GM23248 (cell line): ENCODE data around the gene MFAP4. TPM values are rescaled to one million over a fixed set of nuclear protein-coding genes. Genes with fewer than 3 reads are reported as not detected.
A peak's percentile ranks its signal among the peaks of the same experiment; 100 is the strongest.

Source experiments
- DNase-seq: peaks from one replicate; pipeline ENCODE4 v3.0.0-alpha.2; 2015
- H2AFZ ChIP-seq: fragments of 200-600 bp; sonication (generic); 2 replicates; pipeline ENCODE4 v1.6.1; 2016; ENCODE audit warnings: antibody characterized with exemption
- H3F3A ChIP-seq: fragments of 200-600 bp; sonication (generic); 2 replicates; pipeline ENCODE4 v1.6.1; 2016; ENCODE audit warnings: mild to moderate bottlenecking, antibody characterized with exemption, mixed run types; ENCODE audit not compliant: insufficient read depth
- H3K27ac ChIP-seq: fragments of 200-600 bp; sonication (generic); 2 replicates; pipeline ENCODE4 v1.5.1; 2016; ENCODE audit warnings: mild to moderate bottlenecking
- H3K27me3 ChIP-seq: fragments of 200-600 bp; sonication (generic); replicated peaks from 2 replicates; pipeline ENCODE4 v1.6.1; 2016; ENCODE audit warnings: mild to moderate bottlenecking; ENCODE audit not compliant: insufficient read depth
- H3K36me3 ChIP-seq: fragments of 200-600 bp; sonication (generic); 2 replicates; pipeline ENCODE4 v1.6.1; 2016; ENCODE audit warnings: low read depth, mild to moderate bottlenecking
- H3K4me1 ChIP-seq: fragments of 200-600 bp; sonication (generic); 2 replicates; pipeline ENCODE4 v1.6.1; 2016; ENCODE audit warnings: mild to moderate bottlenecking; ENCODE audit not compliant: insufficient read depth
- H3K4me2 ChIP-seq: fragments of 200-600 bp; sonication (generic); one replicate; pipeline ENCODE4 v1.6.1; 2016; ENCODE audit warnings: mild to moderate bottlenecking; ENCODE audit not compliant: unreplicated experiment
- H3K4me3 ChIP-seq: fragments of 200-600 bp; sonication (generic); 2 replicates; pipeline ENCODE4 v1.5.1; 2016; ENCODE audit warnings: mild to moderate bottlenecking
- H3K79me2 ChIP-seq: fragments of 200-600 bp; sonication (generic); 2 replicates; pipeline ENCODE4 v1.6.1; 2016; ENCODE audit warnings: mild to moderate bottlenecking; ENCODE audit not compliant: insufficient read depth
- H3K9ac ChIP-seq: fragments of 200-600 bp; sonication (generic); 2 replicates; pipeline ENCODE4 v1.6.1; 2016; ENCODE audit warnings: mild to moderate bottlenecking
- H3K9me2 ChIP-seq: fragments of 200-600 bp; sonication (generic); 2 replicates; pipeline ENCODE4 v1.6.1; 2016; ENCODE audit warnings: mixed run types, mild to moderate bottlenecking, moderate library complexity; ENCODE audit not compliant: insufficient read depth
- H3K9me3 ChIP-seq: fragments of 200-600 bp; sonication (generic); one replicate; pipeline ENCODE4 v1.6.1; 2017; ENCODE audit warnings: low read depth
- H4K20me1 ChIP-seq: fragments of 200-600 bp; sonication (generic); 2 replicates; pipeline ENCODE4 v1.6.0; 2016; ENCODE audit not compliant: insufficient read depth
- EZH2 ChIP-seq: fragments of 200-600 bp; sonication (generic); IDR thresholded peaks from 2 replicates; pipeline ENCODE4 v1.6.1; 2018; ENCODE audit warnings: antibody characterized with exemption, mild to moderate bottlenecking; ENCODE audit not compliant: insufficient read depth, poor library complexity, severe bottlenecking
- EZH2phosphoT487 ChIP-seq: fragments of 200-600 bp; sonication (generic); IDR thresholded peaks from 2 replicates; pipeline ENCODE4 v1.6.1; 2018; ENCODE audit warnings: antibody characterized with exemption, moderate library complexity, mild to moderate bottlenecking, low read depth; ENCODE audit not compliant: insufficient read depth
- WGBS, 2 experiments: methylation state at CpG; one replicate each; pipeline ENCODE4 v1.1.6; 2015 to 2017; ENCODE audit warnings: low lambda C conversion rate in 2 of 2, low coverage in 1 of 2; ENCODE audit errors: missing lambda C conversion rate in 2 of 2; 5-methylcytosine and 5-hydroxymethylcytosine counted together
- in situ Hi-C: fragments of 300-500 bp; cut with MboI; formaldehyde crosslinking; loops from 2 replicates; pipeline ENCODE4 v1.15.0; 2020
- polyA plus RNA-seq: library from polyadenylated mRNA; unstranded; fragments of >200 nt; fragmentation: Nextera tagmentation; extraction: Ambion mirVana; gene quantifications from 2 replicates; pipeline ENCODE4 v1.2.1, GENCODE V29; 2016
- total RNA-seq: library from RNA; depleted of rRNA; stranded (reverse); fragments of >200 nt; shearing (Covaris generic); gene quantifications from 2 replicates; pipeline ENCODE4 v1.2.3, GENCODE V29; 2014

MFAP4 gene
- total and polyA plus RNA-seq, 2 experiments from 2014 or later: 97.8 to 156 TPM

DNA sequence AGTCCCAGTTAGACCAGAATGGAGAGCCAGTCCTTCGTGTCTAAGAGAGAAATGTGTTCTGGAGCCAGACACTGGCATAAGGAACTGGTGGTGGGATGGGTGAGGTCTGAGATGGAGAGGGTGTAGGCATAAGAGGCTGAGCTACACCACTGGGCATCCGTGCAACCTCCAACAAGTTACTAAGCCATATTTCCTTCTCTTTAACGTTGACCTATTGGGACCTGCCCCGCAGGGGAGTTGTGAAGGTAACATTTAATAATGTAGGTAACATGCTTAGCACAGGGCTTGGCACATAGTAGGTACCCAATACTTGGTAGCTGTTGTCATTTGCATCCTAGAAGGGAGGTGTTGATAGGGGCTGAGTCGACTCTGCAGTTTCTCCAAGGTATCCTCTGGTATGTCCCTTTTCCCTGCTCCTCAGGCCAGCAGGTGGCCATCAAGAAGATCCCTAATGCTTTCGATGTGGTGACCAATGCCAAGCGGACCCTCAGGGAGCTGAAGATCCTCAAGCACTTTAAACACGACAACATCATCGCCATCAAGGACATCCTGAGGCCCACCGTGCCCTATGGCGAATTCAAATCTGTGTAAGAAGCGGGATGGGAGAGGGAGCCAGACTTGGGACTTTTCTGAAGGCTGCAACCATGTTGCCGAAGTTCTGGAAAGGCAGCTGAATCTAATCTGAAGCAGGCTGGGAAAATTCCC is 7.5 kb downstream of the MFAP4 start:
- peaks cover 20% of the 10 kb centered on the region; the same call in 1 of the 2 replicates for H3K36me3 ChIP-seq
- peak overlapping the region; percentile 44; the same call in 1 of the 2 replicates for H3K27ac ChIP-seq
- H3K4me2 ChIP-seq: peak overlapping the region; percentile 86
- H3K27me3 ChIP-seq: no peaks in the 10 kb centered on the region
- 59 to 61% methylated on average over 13 of the region's 13 CpGs for WGBS, 2 experiments
- no peak for TF ChIP-seq EZH2phosphoT487
- H3K79me2 ChIP-seq: peaks cover 58% of the 10 kb centered on the region
- peaks cover 26% of the 10 kb centered on the region for H3F3A ChIP-seq
- 0 out of 2 replicates have a peak overlapping the region, but pooled peaks have one; percentile 59 for H2AFZ ChIP-seq
- H3K9ac ChIP-seq: peak overlapping the region; percentile 81
- peaks cover 23% of the 10 kb centered on the region for H3K4me1 ChIP-seq
- no peaks in the 10 kb centered on the region for H3K9me2 ChIP-seq
- in situ Hi-C loops: no loop called here
- no peaks in the 10 kb centered on the region for H3K9me3 ChIP-seq
- no peaks in the 10 kb centered on the region for H4K20me1 ChIP-seq
- no peak for DNase-seq
- peak overlapping the region; percentile 94 for H3K4me3 ChIP-seq

DNA sequence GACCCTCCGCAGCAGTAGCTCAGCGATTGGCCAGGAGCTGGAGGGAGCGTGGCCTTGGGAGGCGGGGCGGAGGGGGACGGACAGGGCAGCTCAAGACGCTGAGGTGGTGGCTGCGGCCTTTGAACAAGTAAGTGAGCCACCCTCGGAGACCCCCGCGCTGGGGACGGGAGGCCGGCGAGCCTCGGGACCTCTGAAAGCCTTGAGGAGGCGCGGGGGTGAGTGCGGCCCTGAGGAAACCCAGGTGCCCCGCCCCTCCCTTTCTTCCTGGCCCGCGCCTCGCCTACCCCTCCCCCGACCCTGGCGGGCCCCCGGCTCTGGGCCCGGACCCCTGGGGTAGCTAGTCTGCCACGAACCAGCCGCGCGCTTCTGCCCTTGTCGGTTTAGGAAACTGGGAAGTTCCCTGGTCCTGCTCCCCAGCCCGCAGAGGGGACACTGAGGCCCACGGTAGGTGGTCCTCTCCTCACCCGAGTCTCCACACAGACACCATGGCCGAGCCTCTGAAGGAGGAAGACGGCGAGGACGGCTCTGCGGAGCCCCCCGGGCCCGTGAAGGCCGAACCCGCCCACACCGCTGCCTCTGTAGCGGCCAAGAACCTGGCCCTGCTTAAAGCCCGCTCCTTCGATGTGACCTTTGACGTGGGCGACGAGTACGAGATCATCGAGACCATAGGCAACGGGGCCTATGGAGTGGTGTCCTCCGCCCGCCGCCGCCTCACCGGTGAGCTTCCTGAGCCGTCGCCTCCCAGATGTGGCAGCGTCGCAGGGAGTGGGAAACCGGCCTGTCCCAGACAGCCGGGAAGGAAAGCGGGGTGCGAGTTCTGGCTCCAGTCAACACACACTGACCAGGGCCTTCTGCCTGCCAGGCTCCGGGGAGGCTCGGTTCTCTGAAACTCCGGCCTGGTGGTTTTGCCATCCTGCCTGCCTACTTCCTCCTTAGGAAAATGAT is 8.3 kb downstream of the MFAP4 start, which contains the start of gene MAPK7:
MAPK7 (plus strand) TSS at position 83 of the 945 bp plus-strand sequence; CDS start at position 486, 403 bp downstream.
- H3K79me2 ChIP-seq: peaks cover 58% of the 10 kb centered on the region
- DNase-seq: peak; percentile 48
- WGBS, 2 experiments: 1 to 2% methylated on average over 39 to 66 of the region's 69 CpGs

DNA sequence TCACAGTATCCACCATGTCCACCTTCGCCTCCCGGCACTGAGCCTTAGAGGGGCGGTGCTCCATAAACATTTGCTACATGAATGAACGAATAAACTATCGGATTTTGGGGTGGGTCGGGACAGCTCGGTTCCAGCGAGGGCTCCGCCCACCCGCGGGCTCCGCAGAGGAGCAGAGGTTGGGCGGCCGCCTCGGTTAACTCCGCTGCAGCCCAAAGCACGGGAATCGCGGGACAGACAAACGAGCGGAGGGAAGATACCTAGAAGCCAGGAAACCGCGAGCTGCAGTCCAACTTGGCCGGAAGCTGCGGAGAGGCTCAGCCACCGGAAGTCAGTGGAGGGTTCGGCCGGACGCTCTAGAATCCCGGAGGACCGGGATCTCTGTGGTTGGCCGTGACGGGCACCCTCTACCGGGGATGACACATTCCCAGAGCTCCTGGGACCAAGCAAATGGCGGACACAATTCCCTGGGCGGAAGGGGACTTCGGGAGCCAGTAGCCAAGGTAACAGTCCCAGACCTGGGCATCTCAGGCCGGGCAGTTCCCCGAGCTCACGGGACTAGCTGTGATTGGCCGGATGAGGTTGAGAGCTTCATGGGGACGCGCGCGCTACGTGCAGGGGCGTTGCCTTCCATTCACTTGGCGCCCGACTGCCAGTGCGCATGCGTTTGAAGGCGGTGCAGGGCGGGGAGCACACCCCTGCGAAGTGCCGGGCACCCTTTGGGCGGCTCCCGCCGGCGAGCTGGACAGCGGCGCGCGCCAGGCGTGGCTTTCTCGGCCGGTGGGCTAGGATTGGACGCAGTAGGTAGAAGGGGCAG is 9.2 kb downstream of the MFAP4 start:
- H3K4me3 ChIP-seq: peak overlapping the region; percentile 94
- H3K9me3 ChIP-seq: no peaks in the 10 kb centered on the region
- no peaks in the 10 kb centered on the region for H4K20me1 ChIP-seq
- H3K4me1 ChIP-seq: peaks cover 14% of the 10 kb centered on the region
- peaks cover 55% of the 10 kb centered on the region for H3K79me2 ChIP-seq
- no peak for TF ChIP-seq EZH2phosphoT487
- TF ChIP-seq EZH2: no peak
- peak overlapping the region; percentile 94 for H3K27ac ChIP-seq
- 1 to 2% methylated on average over 65 of the region's 67 CpGs for WGBS, 2 experiments
- peak; percentile 99 for DNase-seq
- H3K36me3 ChIP-seq: peaks cover 16% of the 10 kb centered on the region; the same call in 1 of the 2 replicates
- in situ Hi-C loops: no loop called here
- peak overlapping the region; percentile 94 for H2AFZ ChIP-seq
- no peaks in the 10 kb centered on the region for H3K9me2 ChIP-seq
- peak overlapping the region; percentile 95 for H3K4me2 ChIP-seq
- peak overlapping the region; percentile 89 for H3K9ac ChIP-seq
- no peaks in the 10 kb centered on the region for H3K27me3 ChIP-seq
- H3F3A ChIP-seq: peaks cover 22% of the 10 kb centered on the region

More for the DNA sequence above, 8.3 kb downstream of the MFAP4 start, which contains the start of gene MAPK7:
- H3K27me3 ChIP-seq: no peaks in the 10 kb centered on the region
- no peaks in the 10 kb centered on the region for H3K9me2 ChIP-seq
- peak within 1 kb of the TSS; percentile 94 for H2AFZ ChIP-seq
- peak within 1 kb of the TSS; percentile 95 for H3K4me2 ChIP-seq
- H3K36me3 ChIP-seq: peaks cover 20% of the 10 kb centered on the region; the same call in 1 of the 2 replicates
- H4K20me1 ChIP-seq: no peaks in the 10 kb centered on the region
- peaks cover 28% of the 10 kb centered on the region for H3F3A ChIP-seq
- H3K27ac ChIP-seq: peak within 1 kb of the TSS; percentile 94
- peaks cover 15% of the 10 kb centered on the region for H3K4me1 ChIP-seq
- no peaks in the 10 kb centered on the region for H3K9me3 ChIP-seq
- peak within 1 kb of the TSS; percentile 94 for H3K4me3 ChIP-seq
- peak within 1 kb of the TSS; percentile 89 for H3K9ac ChIP-seq
- in situ Hi-C loops: no loop called here
- TF ChIP-seq EZH2 (no peak), EZH2phosphoT487 (no peak)
